Activated T-cell treated with anti-CD3 and anti-CD28 coated beads for 24 hours (primary cell): Measurements from ENCODE around the gene TBC1D22A.

Experiments used
- DNase-seq: peaks from one replicate; pipeline ENCODE4 v3.0.0-alpha.2; 2020; ENCODE audit warnings: low read depth

TBC1D22A gene

GRCh38 chr22:46795845-46796565 is 33.6 kb downstream of the TBC1D22A start:
- DNase-seq: no peak

- no peak for DNase-seq
Observed at GRCh38 chr22:46796566-46797195, 34.2 kb downstream of the TBC1D22A start.

GRCh38 chr22:46797355-46797754 is 34.9 kb downstream of the TBC1D22A start:
- no peak for DNase-seq

GRCh38 chr22:46798041-46798365 is 35.6 kb downstream of the TBC1D22A start:
- no peak for DNase-seq

- peak; percentile 69 for DNase-seq
Observed at GRCh38 chr22:46798366-46799350, 36.2 kb downstream of the TBC1D22A start.

- no peak for DNase-seq
Observed at GRCh38 chr22:46799626-46800025, 37.2 kb downstream of the TBC1D22A start.

GRCh38 chr22:46800102-46800857 is 37.8 kb downstream of the TBC1D22A start:
- DNase-seq: no peak

GRCh38 chr22:46801331-46801811 is 38.9 kb downstream of the TBC1D22A start:
- no peak for DNase-seq

GRCh38 chr22:46801826-46802607 is 39.6 kb downstream of the TBC1D22A start:
- DNase-seq: no peak

GRCh38 chr22:46802608-46803027 is 40.2 kb downstream of the TBC1D22A start:
- no peak for DNase-seq

GRCh38 chr22:46803031-46803880 is 40.8 kb downstream of the TBC1D22A start:
- peak; percentile 50 for DNase-seq

- DNase-seq: no peak
Observed at GRCh38 chr22:46803936-46804335, 41.5 kb downstream of the TBC1D22A start.

GRCh38 chr22:46806794-46807193 is 44.3 kb downstream of the TBC1D22A start:
- DNase-seq: no peak

- no peak for DNase-seq
Observed at GRCh38 chr22:46807458-46807857, 45.0 kb downstream of the TBC1D22A start.

GRCh38 chr22:46809153-46809885 is 46.9 kb downstream of the TBC1D22A start:
- no peak for DNase-seq

- DNase-seq: no peak
Observed at GRCh38 chr22:46810856-46811786, 48.7 kb downstream of the TBC1D22A start.

- DNase-seq: no peak
Observed at GRCh38 chr22:46812034-46812605, 49.7 kb downstream of the TBC1D22A start.

GRCh38 chr22:46812788-46813187 is 50.3 kb downstream of the TBC1D22A start:
- DNase-seq: no peak
